ENCODE measurements around the gene SHISA5. TPM values are rescaled to one million over a fixed set of nuclear protein-coding genes. Genes with fewer than 3 reads are reported as not detected.

The SHISA5 gene
- total RNA-seq, 1 experiment from 2014 or later = 159 TPM

DNA sequence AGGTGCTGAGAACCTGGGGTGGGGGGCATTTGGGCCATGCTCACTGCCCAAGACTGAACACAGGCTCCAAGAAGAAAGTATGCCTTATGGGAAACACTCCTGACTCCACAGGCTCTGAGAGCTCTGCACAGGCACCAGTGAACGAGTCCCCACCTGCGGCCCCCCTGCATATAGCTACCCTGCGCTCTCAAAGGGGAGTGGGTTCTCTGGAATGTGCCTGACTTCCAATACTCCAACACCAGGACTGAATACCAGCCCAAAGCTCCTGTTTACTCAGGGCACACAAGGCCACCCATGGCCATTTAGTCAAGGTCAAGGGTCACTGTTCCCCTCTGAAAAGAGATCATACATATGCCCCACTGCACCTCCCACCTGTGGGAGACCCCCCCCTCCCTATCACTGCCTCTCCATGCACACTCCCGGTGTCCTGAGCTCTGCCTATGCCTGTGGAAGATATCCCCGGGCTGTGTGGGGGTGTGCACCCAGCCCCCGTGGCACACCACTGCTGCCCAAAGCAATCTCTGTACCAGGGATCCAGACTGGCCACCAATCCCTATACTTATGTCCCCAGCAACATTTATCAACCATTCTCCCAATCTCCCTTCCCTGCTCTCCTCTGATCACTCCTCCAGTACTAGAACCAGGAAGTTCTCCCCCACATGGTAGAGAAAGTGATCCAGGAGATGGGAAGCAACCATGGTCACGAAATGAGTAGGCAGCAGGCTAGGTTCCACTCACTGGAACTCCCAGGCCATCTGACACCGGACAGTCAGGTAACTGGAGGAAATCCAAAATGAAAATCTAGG lies 72.5 kb downstream of the SHISA5 start:
- no peaks in the 10 kb centered on the region for H4K20me1 ChIP-seq (ENCODE audit: low read length)
- H3K27ac ChIP-seq (ENCODE audit: low read length) = no peak overlapping the region
- no peak overlapping the region for H3K4me3 ChIP-seq (ENCODE audit: low read length)
- peaks cover 24% of the 10 kb centered on the region for H3K79me2 ChIP-seq (ENCODE audit: low read length)
- intact Hi-C loops (cut with micrococcal nuclease) = no loop called here
- ATAC-seq (no peak), DNase-seq (no peak)
- H3K9me2 ChIP-seq (replicated peaks; ENCODE audit: low read length) = no peaks in the 10 kb centered on the region
- ChIA-PET CTCF (no interaction called here), POLR2A (ENCODE audit: unreplicated experiment) (no interaction called here)
- no peaks in the 10 kb centered on the region for H3F3A ChIP-seq (ENCODE audit: low read length, unreplicated experiment)
- no TSS peak for BruUV-seq (replicated peaks)
- no peak for TF ChIP-seq EZH2 (IDR thresholded peaks at IDR 0.05; ENCODE audit: low read length, unreplicated experiment)
- TF ChIP-seq, protein P1, sequence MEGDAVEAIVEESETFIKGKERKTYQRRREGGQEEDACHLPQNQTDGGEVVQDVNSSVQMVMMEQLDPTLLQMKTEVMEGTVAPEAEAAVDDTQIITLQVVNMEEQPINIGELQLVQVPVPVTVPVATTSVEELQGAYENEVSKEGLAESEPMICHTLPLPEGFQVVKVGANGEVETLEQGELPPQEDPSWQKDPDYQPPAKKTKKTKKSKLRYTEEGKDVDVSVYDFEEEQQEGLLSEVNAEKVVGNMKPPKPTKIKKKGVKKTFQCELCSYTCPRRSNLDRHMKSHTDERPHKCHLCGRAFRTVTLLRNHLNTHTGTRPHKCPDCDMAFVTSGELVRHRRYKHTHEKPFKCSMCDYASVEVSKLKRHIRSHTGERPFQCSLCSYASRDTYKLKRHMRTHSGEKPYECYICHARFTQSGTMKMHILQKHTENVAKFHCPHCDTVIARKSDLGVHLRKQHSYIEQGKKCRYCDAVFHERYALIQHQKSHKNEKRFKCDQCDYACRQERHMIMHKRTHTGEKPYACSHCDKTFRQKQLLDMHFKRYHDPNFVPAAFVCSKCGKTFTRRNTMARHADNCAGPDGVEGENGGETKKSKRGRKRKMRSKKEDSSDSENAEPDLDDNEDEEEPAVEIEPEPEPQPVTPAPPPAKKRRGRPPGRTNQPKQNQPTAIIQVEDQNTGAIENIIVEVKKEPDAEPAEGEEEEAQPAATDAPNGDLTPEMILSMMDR (conservative IDR thresholded peaks at IDR 0.05; ENCODE audit: low read depth, low read length) = no peak
- TF ChIP-seq EZH2phosphoT487 (IDR thresholded peaks at IDR 0.05; ENCODE audit: borderline replicate concordance, low read length) = no peak
- no peak overlapping the region for H3K4me2 ChIP-seq (ENCODE audit: low read length)
- H3K36me3 ChIP-seq (ENCODE audit: low read depth, low read length) = peaks cover 13% of the 10 kb centered on the region
- no peaks in the 10 kb centered on the region for H3K9me3 ChIP-seq (ENCODE audit: low read length)
- no peak overlapping the region for H2AFZ ChIP-seq (ENCODE audit: low read length)
- peaks cover 25% of the 10 kb centered on the region for H3K4me1 ChIP-seq (ENCODE audit: insufficient read depth, low read length)
- H3K9ac ChIP-seq (ENCODE audit: low read length) = no peak overlapping the region
- H3K27me3 ChIP-seq (ENCODE audit: low read length) = no peaks in the 10 kb centered on the region

DNA sequence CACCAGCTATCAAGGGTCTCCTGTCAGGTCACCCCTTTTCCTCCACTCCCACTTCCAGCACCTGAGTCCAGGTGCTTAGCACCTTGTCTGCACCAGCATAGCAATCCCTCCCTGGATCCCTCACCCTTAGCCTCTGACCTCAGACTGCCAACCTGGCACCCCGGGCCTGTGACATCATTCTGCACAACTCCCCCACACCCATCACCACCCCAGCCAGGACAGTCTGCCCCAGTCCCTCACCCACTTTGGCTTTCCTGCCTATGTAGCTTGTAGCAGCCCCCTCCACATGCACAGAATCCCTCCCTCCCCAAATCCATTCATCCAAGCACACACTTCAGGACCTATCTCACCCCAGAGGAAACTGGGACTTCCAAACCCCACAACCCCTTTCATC lies 73.3 kb downstream of the SHISA5 start:
- H3F3A ChIP-seq (ENCODE audit: low read length, unreplicated experiment) = no peaks in the 10 kb centered on the region
- H4K20me1 ChIP-seq (ENCODE audit: low read length) = no peaks in the 10 kb centered on the region
- BruUV-seq (replicated peaks) = no TSS peak
- CTCF ChIA-PET = no interaction called here
- H3K9me2 ChIP-seq (replicated peaks; ENCODE audit: low read length) = no peaks in the 10 kb centered on the region
- H3K36me3 ChIP-seq (ENCODE audit: low read depth, low read length) = peaks cover 13% of the 10 kb centered on the region
- no peak overlapping the region for H3K27ac ChIP-seq (ENCODE audit: low read length)
- H3K4me3 ChIP-seq (ENCODE audit: low read length) = no peak overlapping the region
- intact Hi-C loops (cut with micrococcal nuclease) = no loop called here
- peaks cover 25% of the 10 kb centered on the region for H3K4me1 ChIP-seq (ENCODE audit: insufficient read depth, low read length)
- H3K79me2 ChIP-seq (ENCODE audit: low read length) = peaks cover 23% of the 10 kb centered on the region
- H3K9me3 ChIP-seq (ENCODE audit: low read length) = no peaks in the 10 kb centered on the region
- POLR2A ChIA-PET (ENCODE audit: unreplicated experiment) = no interaction called here
- DNase-seq = no peak
- no peak overlapping the region for H3K9ac ChIP-seq (ENCODE audit: low read length)
- ATAC-seq = no peak
- H3K27me3 ChIP-seq (ENCODE audit: low read length) = no peaks in the 10 kb centered on the region
- no peak overlapping the region for H3K4me2 ChIP-seq (ENCODE audit: low read length)
- TF ChIP-seq, protein P1 (conservative IDR thresholded peaks at IDR 0.05; ENCODE audit: low read depth, low read length) = no peak
- TF ChIP-seq EZH2 (IDR thresholded peaks at IDR 0.05; ENCODE audit: low read length, unreplicated experiment) = no peak
- no peak for TF ChIP-seq EZH2phosphoT487 (IDR thresholded peaks at IDR 0.05; ENCODE audit: borderline replicate concordance, low read length)
- no peak overlapping the region for H2AFZ ChIP-seq (ENCODE audit: low read length)

All from PC-3 (cell line).